GM20431 (cell line): ENCODE data around the gene POLR1F.
"Not testable (repeated sequence)": the region's sequence is repeated elsewhere in the genome, so short reads cannot be mapped to it uniquely, and the experiment has no call there.

ENCODE experiments used
- in situ Hi-C: fragments of 300-500 bp; cut with MseI, MboI; formaldehyde crosslinking; loops from one replicate; pipeline ENCODE4 v1.15.0; 2020; ENCODE audit warnings: low sequenced_read_pairs; ENCODE audit not compliant: unreplicated experiment

The POLR1F gene, protein sequence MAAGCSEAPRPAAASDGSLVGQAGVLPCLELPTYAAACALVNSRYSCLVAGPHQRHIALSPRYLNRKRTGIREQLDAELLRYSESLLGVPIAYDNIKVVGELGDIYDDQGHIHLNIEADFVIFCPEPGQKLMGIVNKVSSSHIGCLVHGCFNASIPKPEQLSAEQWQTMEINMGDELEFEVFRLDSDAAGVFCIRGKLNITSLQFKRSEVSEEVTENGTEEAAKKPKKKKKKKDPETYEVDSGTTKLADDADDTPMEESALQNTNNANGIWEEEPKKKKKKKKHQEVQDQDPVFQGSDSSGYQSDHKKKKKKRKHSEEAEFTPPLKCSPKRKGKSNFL

DNA sequence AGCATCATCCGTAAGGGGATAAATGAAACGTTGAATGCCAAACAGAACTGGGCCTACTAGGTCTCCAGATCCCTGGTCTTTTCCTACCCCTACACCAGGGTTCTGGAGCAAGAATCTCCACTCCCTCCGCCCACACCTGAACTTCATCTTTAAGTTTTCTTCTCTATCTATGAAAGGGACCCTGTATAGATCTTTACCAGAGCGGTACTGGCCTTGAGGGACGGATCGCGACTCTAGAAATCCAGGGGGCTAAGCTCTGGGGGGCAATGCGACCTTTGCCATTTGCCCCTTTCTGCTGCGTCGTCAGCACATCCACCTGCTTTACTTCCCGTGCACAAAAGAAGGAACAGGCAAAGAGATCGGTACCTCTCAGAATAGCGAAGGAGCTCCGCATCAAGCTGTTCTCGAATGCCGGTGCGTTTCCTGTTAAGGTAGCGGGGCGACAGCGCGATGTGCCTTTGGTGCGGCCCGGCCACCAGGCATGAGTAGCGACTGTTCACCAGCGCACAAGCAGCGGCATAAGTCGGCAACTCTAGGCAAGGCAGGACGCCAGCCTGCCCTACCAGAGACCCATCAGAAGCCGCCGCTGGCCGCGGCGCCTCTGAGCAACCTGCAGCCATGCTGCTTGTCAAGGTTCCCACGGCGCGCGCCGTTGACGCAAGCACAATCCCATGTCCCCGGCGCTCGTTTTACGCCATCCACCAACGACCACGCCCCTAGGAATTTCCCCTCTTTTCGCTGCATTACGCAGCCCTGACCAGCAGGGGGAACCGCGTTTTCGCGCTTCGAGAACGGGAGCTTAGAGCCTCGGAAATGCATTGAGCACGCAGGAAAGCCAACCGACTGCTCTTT is at the start of gene POLR1F:
TSS of gene POLR1F (minus strand) at position 641 of the 852 bp plus-strand sequence. CDS start at position 620, 21 bp downstream.
- in situ Hi-C loops: no loop called here

DNA sequence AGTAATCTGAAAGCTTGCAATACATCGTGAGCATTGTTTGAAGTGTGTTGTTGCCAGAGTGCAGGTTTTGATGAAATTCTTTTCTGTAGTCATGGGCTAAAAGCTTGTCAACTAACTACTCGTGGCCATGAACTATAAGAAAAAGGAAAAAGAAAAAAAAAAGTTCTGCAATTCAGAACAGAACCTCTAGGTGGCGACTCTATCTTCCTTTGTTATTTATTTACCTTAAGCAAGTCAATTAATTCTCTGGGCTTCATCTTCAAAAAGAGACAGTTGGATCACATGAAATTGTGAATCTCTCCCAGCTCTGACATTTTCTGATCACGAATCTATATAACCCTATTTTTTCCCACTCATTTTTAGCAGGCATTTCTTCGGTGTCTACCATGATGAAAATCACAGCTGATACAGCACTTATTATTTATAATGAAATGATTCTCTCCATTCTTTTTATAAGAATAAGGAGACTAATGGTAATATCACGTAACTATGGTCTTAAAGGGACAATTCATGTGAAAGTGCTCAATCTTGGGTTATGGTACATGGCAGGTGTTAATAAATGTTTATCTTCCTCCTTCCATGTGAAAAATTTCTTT is 45.8 kb upstream of the POLR1F start:
- in situ Hi-C loops: loop anchor here (25.0 kb wide), 1 partner anchor 408 kb away; no protein-coding TSS in a partner anchor

DNA sequence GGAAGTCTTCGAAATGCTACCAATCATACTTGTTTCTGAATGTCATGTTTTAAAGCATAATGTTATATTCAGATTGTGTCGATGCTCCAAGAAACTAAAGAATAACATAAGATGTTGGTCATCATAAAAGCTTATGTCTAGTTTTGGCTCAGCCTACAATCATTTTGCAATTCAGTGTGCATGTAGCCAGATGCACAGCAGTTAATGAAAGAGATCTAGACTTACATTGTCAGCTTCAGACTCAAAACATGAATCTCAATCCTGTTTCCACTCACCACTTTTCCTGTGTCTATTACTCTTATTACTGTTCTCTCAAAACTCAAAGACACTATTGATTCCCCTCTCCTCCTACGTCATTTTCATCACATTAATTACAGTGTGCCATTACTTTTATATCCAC is 43.2 kb upstream of the POLR1F start:
- in situ Hi-C loops: loop anchor here (25.0 kb wide), 1 partner anchor 410 kb away; no protein-coding TSS in a partner anchor

DNA sequence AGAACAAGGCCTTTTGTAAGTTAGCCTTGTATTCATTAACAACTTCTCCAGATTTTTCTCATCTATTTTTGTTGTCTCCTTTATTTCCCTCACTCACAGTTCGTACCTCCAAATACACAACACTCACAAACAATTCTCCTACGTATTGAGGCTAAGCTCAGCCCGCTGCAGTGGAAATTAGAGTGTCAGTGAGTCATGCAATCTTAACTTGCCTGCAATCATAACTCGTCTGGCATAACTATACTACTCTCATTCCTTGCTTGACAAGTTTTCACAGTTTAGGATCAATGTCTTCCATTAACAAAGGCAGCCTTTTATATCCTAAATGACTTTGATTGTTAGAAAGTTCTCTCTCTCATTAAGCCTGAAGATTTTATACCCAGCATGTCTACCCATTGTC is 40.8 kb upstream of the POLR1F start:
- in situ Hi-C loops: loop anchor here (10.0 to 25.0 kb wide), 2 partner anchors 413 to 845 kb away; no protein-coding TSS in a partner anchor

DNA sequence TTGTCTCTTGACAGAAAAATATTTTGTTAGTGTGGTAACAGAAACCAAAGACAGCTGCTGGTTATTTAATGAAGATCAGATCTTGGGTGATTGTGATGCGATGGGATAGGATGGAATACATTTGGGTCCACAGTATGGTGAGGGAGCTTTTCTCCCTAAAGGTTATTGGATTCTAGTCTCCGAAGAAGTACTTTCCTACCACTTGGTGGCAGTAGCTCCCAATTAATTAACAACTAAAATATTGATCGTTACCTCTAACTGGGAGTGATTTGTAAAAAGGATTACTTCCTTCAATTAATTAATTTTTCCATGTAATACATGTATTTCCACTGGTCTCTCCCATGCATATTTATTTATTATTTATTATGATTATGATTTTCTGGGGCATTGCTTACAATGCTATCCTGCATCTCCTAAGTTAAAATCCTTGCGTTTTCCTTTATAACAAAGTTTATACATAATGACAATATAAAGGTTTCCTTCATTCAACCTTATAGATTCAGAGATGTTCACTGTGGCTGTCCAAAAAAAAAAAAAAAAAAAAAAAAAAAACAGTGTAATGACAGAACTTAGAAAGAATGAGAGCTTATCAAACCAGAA is 39.0 kb upstream of the POLR1F start:
- in situ Hi-C loops: loop anchor here (10.0 kb wide), 1 partner anchor 847 kb away; no protein-coding TSS in a partner anchor

DNA sequence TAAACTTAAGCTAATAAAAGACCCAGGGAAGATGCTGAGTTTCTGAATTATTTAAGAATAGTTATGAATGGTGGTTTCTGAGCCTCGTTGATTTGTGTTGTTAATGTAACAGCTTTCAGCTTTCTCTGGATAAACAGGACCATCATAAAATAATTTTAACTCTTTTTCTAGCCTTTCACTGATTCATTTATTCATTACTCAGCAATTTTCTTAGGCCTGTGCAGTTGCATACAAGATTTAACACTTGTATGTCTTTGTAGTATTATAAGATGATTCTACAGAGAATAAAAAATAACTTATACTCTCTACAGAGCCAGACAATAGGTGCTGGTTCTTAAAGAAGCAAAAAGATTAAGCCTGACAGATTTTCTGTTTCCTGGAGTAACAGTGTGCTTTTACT is 35.2 kb upstream of the POLR1F start:
- in situ Hi-C loops: loop anchor here (10.0 kb wide), 1 partner anchor 851 kb away; no protein-coding TSS in a partner anchor

DNA sequence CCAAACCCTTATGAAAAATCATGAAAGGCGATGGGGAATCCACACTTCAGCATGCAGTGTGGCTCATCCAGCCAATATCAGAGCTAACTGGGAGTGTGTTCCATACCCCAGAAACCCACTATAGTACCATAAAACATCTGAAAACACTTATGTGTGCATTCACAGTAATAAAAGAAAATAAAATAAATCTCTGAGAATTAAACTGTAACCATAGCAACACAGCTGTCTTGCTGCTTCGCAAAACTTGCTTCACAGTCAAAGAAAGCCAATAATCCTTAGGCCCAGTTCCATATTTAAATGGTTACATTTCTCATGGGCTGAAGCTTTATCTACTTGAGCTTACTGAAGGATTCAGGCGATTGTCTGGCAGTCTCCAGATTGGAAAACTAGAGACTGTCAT is 19.9 kb upstream of the POLR1F start:
- in situ Hi-C loops: no loop called here

DNA sequence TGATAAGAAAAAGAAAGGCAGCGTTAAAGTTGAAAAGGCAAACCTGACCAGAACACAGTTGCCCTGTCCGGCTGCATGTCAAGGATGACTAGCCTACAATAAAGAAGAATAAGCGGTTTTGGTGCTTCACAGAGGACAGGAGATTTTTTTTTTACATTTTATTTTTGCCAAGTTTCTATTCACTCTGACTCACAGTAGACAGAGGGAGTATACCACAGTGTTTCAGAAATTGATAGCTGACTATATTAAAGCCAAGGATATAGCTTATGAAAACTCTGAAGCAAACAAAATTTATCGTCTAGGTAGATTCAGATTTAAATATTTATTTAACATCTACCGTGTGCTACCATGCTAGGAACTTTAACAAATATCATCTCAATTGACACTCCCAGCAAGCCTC is 16.9 kb upstream of the POLR1F start:
- in situ Hi-C loops: no loop called here

DNA sequence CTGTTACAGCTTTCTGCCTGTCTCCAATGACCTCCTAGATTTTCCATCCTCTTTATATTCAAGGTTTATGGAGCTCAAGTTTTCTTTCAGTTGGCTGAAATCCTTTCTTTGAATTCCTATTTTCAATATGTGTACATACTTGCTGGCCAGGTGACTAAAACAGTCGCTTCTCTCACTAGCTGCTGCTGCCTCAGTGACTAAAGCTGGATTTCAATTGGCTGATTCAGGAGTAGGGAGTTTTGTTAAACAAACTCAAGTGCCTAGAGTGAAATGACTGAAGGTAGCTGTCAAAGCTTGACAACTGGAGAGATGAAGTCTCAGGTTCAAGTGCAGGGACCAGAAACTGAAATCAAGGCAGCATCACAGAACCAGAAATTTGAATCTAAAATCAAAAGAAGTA is 6.7 kb upstream of the POLR1F start:
- in situ Hi-C loops: no loop called here

DNA sequence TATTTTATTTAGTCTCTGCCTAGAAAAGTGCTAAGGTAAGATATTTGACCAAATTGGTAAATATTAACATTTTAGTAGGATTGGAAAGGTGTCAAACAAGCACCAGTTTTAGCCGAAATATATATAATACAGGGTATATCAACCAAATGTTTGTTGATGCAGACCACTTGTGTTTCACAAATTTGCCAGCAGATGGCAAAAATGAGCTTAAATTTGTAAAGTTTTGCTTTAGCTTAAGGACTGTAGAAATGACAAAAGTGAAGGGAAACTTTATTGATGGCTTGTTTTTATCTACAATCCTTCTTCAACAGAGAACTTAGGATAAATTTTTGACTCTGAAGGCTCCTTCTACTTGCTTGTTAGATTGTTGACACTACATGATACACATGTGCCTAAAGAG is 4.8 kb upstream of the POLR1F start:
- in situ Hi-C loops: no loop called here

DNA sequence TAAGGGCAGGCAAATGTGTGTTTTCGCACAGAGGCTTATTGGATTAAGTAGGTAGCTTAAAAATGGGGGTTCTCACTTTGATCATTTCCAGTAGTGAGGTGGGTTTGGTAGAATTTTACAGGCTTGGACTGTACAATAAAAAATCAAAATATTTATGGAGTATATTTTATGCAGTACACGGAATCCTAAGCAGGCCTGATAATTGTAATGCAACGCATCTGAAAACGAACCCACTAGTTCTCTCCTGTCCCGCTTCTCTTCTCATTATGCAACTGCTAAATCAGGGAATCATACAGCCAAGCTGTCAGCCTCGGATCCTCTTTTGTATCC is 377 bp upstream of the POLR1F start:
- in situ Hi-C loops: no loop called here

DNA sequence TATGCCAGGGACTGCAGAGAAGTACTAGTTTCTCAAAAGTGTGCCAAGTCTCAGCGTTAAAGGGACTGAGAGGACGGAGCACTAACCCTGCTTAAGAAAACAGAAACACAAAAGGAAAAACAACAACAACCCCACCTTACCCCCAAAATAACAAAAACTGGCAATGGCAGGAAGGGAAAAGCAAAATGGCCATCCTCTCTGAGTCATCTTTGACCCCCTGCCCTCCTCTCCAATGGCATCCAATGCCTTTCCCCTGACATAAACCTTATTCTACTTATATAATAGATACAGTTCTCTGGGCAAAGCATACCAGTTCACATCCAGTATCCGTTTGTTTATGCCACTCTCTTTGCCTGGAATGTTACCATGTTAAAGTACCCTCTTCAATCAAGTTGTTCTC is 1.6 kb downstream of the POLR1F start:
- in situ Hi-C loops: no loop called here

DNA sequence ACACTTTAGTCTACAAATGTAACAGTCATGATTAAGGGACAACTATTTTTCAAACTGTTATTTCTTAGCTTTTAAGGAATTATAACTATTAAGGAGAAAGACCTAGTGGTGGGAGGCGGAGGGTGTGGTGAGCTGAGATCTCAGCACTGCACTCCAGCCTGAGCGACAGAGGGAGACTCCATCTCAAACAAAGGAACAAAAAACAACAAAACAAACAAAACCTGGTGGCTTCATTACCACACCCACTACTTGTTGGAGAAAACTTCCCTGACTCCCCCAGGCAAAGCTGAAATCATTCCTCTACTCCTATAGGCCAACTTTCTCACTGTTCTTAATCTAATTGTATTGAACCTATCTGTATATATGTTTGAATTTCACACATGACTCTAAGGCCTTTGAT is 3.2 kb downstream of the POLR1F start:
- in situ Hi-C loops: no loop called here

DNA sequence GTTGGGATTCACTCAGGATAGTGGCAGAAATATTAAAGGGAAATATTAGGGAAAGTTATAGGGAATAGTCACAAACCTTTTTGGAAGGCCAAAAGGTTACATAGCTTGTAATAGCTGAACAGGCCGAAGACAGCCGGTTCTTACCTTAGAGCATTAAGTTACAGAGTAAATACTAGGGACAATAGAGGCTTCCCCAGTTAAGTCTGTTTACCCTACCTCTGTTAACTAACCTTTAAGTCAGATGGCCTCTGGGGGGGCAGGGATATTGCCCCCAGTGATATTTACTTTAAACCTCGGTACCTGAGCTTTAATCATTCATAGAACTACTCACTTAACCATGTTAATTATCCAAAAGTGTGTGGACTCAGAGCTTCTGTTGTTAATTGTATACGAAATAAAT is 7.4 kb downstream of the POLR1F start:
- in situ Hi-C loops: no loop called here

DNA sequence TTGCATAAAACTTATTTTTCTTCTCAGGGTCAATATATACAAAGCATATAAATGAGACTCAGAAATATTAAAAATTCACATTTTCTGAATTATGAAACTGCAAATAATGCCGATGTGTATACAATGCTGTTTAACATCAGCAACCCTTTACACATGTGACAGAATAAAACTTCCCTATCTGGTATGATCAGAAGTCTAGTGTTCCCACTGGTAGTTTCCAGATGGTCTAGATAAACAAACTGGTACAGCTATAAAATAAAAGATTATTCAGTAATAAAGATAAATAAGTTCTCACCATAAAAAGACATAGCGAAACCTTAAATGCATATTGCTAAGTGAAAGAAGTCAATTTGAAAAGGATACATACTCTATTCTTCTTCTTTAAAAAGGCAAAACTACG is 7.9 kb downstream of the POLR1F start:
- in situ Hi-C loops: no loop called here

DNA sequence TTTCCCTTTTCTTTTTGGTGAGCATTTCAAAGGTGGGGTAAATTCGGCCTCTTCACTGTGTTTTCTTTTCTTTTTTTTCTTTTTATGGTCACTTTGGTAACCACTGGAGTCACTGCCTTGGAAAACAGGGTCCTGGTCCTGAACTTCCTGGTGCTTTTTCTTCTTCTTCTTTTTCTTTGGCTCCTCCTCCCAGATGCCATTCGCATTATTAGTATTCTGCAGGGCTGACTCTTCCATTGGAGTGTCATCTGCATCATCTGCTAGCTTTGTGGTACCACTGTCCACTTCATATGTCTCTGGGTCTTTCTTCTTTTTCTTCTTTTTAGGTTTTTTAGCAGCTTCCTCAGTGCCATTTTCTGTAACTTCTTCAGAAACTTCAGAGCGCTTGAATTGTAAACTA is 10.5 kb downstream of the POLR1F start:
- in situ Hi-C loops: no loop called here

DNA sequence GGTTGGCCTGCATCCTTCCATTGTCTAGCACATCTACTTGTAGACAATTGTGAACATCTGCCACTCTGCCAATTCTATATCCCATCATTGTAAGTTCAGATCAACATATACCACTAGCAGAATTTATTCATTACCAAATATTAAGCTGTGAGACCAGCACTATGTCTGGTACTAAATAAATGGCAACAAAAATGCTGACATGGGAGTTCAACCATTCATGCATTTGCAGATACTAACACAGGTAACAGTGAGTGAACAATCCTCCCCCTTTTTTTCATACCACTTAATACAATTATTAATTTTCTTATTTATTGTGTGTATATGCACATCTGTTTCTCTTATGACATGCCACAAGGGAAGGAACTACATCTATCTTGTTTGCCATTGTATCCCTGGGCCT is 11.9 kb downstream of the POLR1F start:
- in situ Hi-C loops: no loop called here

DNA sequence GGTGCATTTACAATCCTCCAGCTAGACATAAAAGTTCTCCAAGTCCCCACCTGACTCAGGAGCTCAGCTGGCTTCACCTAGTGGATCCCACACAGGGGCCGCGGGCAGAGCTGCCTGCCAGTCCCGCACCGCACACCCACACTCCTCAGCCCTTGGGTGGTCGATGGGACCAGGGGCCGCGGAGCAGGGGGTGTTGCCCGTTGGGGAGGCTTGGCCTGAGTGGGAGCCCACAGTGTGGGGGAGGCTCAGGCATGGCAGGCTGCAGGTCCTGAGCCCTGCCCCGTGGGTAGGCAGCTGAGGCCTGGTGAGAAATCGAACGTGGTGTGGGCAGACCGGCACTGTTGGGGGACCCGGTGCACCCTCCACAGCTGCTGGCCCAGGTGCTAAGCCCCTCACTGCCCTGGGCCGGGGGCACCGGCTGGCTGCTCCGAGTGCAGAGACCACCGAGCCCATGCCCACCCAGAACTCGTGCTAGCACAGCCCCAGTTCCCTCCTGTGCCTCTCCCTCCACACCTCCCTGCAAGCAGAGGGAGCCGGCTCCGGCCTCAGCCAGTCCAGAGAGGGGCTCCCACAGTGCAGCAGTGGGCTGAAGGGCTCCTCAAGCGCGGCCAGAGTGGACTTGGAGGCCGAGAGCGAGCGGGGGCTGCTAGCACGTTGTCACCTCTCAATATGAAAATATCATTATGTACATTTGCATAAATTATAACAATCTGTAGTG is 16.6 kb downstream of the POLR1F start:
- in situ Hi-C loops: no loop called here

DNA sequence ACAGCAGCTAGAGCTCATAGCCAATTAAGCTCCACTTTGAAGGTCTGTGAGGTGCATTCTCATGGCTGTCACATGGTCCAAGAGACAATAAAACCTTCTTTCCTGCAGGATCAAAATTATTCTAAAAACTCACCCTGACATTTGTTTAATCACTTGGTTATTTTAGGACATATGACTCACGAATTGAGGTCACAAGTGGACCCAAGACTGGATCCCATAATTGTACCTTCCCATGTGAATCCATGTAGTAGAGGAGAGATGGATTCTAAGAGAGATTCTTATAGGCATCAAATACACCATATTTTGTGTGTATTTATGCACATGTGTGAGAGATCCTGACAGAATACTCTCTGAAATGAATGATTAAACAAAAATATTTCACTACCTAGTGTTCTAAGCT is 18.1 kb downstream of the POLR1F start:
- in situ Hi-C loops: no loop called here

DNA sequence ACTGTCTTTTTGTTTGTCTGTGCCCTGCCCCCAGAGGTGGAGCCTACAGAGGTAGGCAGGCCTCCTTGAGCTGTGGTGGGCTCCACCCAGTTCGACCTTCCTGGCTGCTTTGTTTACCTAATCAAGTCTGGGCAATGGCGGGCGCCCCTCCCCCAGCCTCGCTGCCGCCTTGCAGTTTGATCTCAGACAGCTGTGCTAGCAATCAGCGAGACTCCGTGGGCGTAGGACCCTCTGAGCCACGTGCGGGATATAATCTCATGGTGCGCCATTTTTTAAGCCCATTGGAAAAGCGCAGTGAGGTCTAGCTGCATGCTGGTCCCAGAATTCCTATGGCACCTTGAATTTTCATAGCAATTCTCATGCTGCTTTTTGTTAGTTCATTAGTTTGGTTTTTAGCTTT is 19.7 kb downstream of the POLR1F start:
- in situ Hi-C loops: not testable (repeated sequence)
